HepG2 (cell line): ENCODE data around the gene FXR2. TPM values are rescaled to one million over a fixed set of nuclear protein-coding genes. Genes with fewer than 3 reads are reported as not detected.
A peak's percentile ranks its signal among the peaks of the same experiment; 100 is the strongest.

ENCODE experiments used
- ATF4 ChIP-seq, 2 experiments: fragments of 450-650 bp in 1 of 2; sonication (generic) in 1 of 2; formaldehyde crosslinking; IDR thresholded peaks; 2 replicates each; pipeline versions ENCODE4 v1.5.0 to v1.8.0; 2020 to 2022; ENCODE audit warnings: mild to moderate bottlenecking in 1 of 2, missing genetic modification reagents in 1 of 2
- BRD4 ChIP-seq: sonication (generic); formaldehyde crosslinking; IDR thresholded peaks from 2 replicates; pipeline ENCODE4 v1.4.0; 2020; ENCODE audit warnings: missing genetic modification reagents
- HMGXB4 ChIP-seq, 2 experiments: sonication (generic) in 1 of 2; formaldehyde crosslinking in 1 of 2; IDR thresholded peaks; 2 replicates each; pipeline versions ENCODE4 v1.4.0 to v1.6.1; 2018 to 2020; ENCODE audit warnings: missing genetic modification reagents in 2 of 2, borderline replicate concordance in 1 of 2, low read depth in 1 of 2, mild to moderate bottlenecking in 1 of 2, missing biosample characterization in 1 of 2
- MAF1 ChIP-seq: sonication (generic); formaldehyde crosslinking; IDR thresholded peaks from 2 replicates; pipeline ENCODE4 v1.5.0; 2020; ENCODE audit warnings: missing genetic modification reagents, borderline replicate concordance
- POGZ ChIP-seq: sonication (generic); formaldehyde crosslinking; IDR thresholded peaks from 2 replicates; pipeline ENCODE4 v1.4.0; 2020; ENCODE audit warnings: mild to moderate bottlenecking, missing genetic modification reagents
- SMYD3 ChIP-seq: sonication (generic); formaldehyde crosslinking; IDR thresholded peaks from 2 replicates; pipeline ENCODE4 v1.8.1; 2023; ENCODE audit warnings: mild to moderate bottlenecking, missing genetic modification reagents
- TBP ChIP-seq: sonication (generic); formaldehyde crosslinking; IDR thresholded peaks from 2 replicates; pipeline ENCODE4 v1.5.0; 2020; ENCODE audit warnings: missing genetic modification reagents
- THAP7 ChIP-seq: sonication (generic); formaldehyde crosslinking; IDR thresholded peaks from 2 replicates; pipeline ENCODE4 v1.8.1; 2023; ENCODE audit warnings: mild to moderate bottlenecking, missing genetic modification reagents
- TRIM22 ChIP-seq: fragments of 450-650 bp; IDR thresholded peaks from 2 replicates; pipeline ENCODE4 v1.6.1; 2017
- ZBTB14 ChIP-seq: sonication (generic); formaldehyde crosslinking; IDR thresholded peaks from 2 replicates; pipeline ENCODE4 v1.4.0; 2020; ENCODE audit warnings: missing genetic modification reagents
- ZBTB7B ChIP-seq: sonication (generic); formaldehyde crosslinking; IDR thresholded peaks from 2 replicates; pipeline ENCODE4 v1.4.0; 2020; ENCODE audit warnings: missing genetic modification reagents
- ZFP90 ChIP-seq: sonication (generic); formaldehyde crosslinking; IDR thresholded peaks from 2 replicates; pipeline ENCODE4 v1.8.0; 2022; ENCODE audit warnings: missing genetic modification reagents, mild to moderate bottlenecking, inconsistent platforms, borderline replicate concordance
- ZNF24 ChIP-seq: fragments of 450-650 bp; IDR thresholded peaks from 2 replicates; pipeline ENCODE4 v1.6.1; 2017; ENCODE audit warnings: antibody characterized with exemption, mild to moderate bottlenecking
- ZNF253 ChIP-seq: sonication (generic); formaldehyde crosslinking; IDR thresholded peaks from 2 replicates; pipeline ENCODE4 v1.8.0; 2022; ENCODE audit warnings: mild to moderate bottlenecking, missing genetic modification reagents, borderline replicate concordance
- ZNF326 ChIP-seq: sonication (generic); formaldehyde crosslinking; IDR thresholded peaks from 2 replicates; pipeline ENCODE4 v1.4.0; 2020; ENCODE audit warnings: missing genetic modification reagents, borderline replicate concordance
- ZNF547 ChIP-seq: sonication (generic); formaldehyde crosslinking; IDR thresholded peaks from 2 replicates; pipeline ENCODE4 v1.5.1; 2020; ENCODE audit warnings: mild to moderate bottlenecking, missing genetic modification reagents
- ZNF776 ChIP-seq: sonication (generic); formaldehyde crosslinking; IDR thresholded peaks from 2 replicates; pipeline ENCODE4 v1.4.0; 2020; ENCODE audit warnings: mild to moderate bottlenecking, missing genetic modification reagents
- ZNF800 ChIP-seq: sonication (generic); formaldehyde crosslinking; IDR thresholded peaks from 2 replicates; pipeline ENCODE4 v1.4.0; 2020; ENCODE audit warnings: missing genetic modification reagents
- ZNF850 ChIP-seq: sonication (generic); formaldehyde crosslinking; conservative IDR thresholded peaks from 2 replicates; pipeline ENCODE4 v1.9.0; 2021; ENCODE audit warnings: mild to moderate bottlenecking, missing genetic modification reagents
- ZNF879 ChIP-seq: sonication (generic); formaldehyde crosslinking; IDR thresholded peaks from 2 replicates; pipeline ENCODE4 v1.8.1; 2023; ENCODE audit warnings: missing genetic modification reagents
- polyA plus RNA-seq, 8 experiments: library from polyadenylated mRNA; depleted of rRNA in 3 of 8; stranded (reverse) in 7 of 8; unstranded in 1 of 8; fragments of >200 nt; fragmentation: Illumina TruSeq in 4 of 8; extraction: Trizol in 4 of 8; gene quantifications; 2 replicates each; pipeline versions ENCODE4 v1.2.1 to v1.2.3, GENCODE V29; 2011 to 2016; ENCODE audit warnings: low read depth in 4 of 8, missing spikeins in 1 of 8, mixed read lengths in 1 of 8; ENCODE audit not compliant: insufficient read depth in 1 of 8
- total RNA-seq, 5 experiments: library from RNA; depleted of rRNA; stranded (reverse); fragments of >200 nt; fragmentation: Illumina TruSeq; extraction: Trizol; gene quantifications; 2 replicates each; pipeline ENCODE4 v1.2.3, GENCODE V29; 2016; ENCODE audit warnings: low read depth in 1 of 5

The FXR2 gene
- total and polyA plus RNA-seq, 2 of the 13 experiments (the other 11 are each of a cell fraction or from before 2014, with no cell fraction given) = 20.9 to 24.4 TPM

- TF ChIP-seq ZBTB7B = no peak; the same call in 1 of the 2 replicates
- TF ChIP-seq POGZ = peak; percentile 69; the same call in 1 of the 2 replicates
- TF ChIP-seq ZBTB14 (CRISPR knock-in tag) = no peak
- TF ChIP-seq ZNF326 (CRISPR knock-in tag) = no peak
- TF ChIP-seq ZNF850 (CRISPR knock-in tag) = no peak
- no peak; the same call in 1 of the 2 replicates for TF ChIP-seq BRD4 (CRISPR knock-in tag)
- TF ChIP-seq TBP (CRISPR knock-in tag) = no peak
- TF ChIP-seq ZNF879 (CRISPR knock-in tag) = 0 out of 2 replicates have a peak, but pooled peaks have one; percentile 24
- TF ChIP-seq ZNF253 (CRISPR knock-in tag) = peak; percentile 71; the same call in 1 of the 2 replicates
- TF ChIP-seq ATF4 (CRISPR knock-in tag; IDR thresholded peaks at IDR 0.05) = peak in 1 of 2 experiments; percentile 75; a peak in 2 of 4 replicates
- no peak for TF ChIP-seq SMYD3 (CRISPR knock-in tag)
- 0 out of 2 replicates have a peak, but pooled peaks have one; percentile 19 for TF ChIP-seq MAF1 (CRISPR knock-in tag)
- TF ChIP-seq ZNF800 (CRISPR knock-in tag) = no peak
- peak; percentile 69 for TF ChIP-seq ZFP90
- no peak for TF ChIP-seq ZNF24
- 0 out of 2 replicates have a peak, but pooled peaks have one; percentile 65 for TF ChIP-seq THAP7 (CRISPR knock-in tag)
- no peak for TF ChIP-seq TRIM22
- TF ChIP-seq ZNF547 (CRISPR knock-in tag) = no peak; the same call in 1 of the 2 replicates
- TF ChIP-seq HMGXB4 (CRISPR knock-in tag; IDR thresholded peaks at IDR 0.05; ENCODE audit: borderline replicate concordance in 1 of 2, low read depth in 1 of 2) = no peak
- TF ChIP-seq ZNF776 (CRISPR knock-in tag) = peak; percentile 61; the same call in 1 of the 2 replicates
Measured at GRCh38 chr17:7572588-7573323, 41.9 kb downstream of the FXR2 start (continued).
